ENCODE data around the gene STOML1. TPM values are rescaled to one million over a fixed set of nuclear protein-coding genes. Genes with fewer than 3 reads are reported as not detected.

Gene STOML1
- polyA plus RNA-seq, 2 of the 4 experiments (the other 2 are of a cell fraction): 4.3 to 4.9 TPM

DNA sequence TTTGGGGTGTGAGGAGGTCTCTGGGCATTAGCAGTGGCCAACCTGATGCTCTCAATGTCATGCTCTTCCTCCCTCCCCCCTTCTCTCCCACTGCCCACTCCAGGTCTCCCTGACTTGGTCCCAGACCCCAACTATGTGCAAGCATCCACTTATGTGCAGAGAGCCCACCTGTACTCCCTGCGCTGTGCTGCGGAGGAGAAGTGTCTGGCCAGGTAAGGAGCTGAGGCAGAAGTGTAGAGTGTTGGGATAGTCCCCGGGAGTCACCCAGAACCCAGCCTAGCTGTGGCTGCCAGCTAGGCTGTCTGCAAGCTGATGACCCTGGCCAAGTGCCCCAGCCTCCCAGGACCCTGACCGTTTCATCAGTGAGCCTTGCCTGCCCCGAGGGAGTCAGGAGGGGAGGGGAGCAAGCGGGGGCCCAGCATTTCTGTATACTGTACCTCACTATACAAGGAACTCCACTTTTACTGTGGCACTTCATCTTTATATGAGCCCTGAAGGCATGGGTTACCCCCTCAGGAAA, 49.3 kb downstream of the STOML1 start (continued):
- TF ChIP-seq, protein P1, sequence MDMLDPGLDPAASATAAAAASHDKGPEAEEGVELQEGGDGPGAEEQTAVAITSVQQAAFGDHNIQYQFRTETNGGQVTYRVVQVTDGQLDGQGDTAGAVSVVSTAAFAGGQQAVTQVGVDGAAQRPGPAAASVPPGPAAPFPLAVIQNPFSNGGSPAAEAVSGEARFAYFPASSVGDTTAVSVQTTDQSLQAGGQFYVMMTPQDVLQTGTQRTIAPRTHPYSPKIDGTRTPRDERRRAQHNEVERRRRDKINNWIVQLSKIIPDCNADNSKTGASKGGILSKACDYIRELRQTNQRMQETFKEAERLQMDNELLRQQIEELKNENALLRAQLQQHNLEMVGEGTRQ (IDR thresholded peaks at IDR 0.05): no peak
- TF ChIP-seq CEBPB (IDR thresholded peaks at IDR 0.05) (no peak), FOSB (CRISPR knock-in tag; IDR thresholded peaks at IDR 0.05) (no peak), ZNF302 (CRISPR knock-in tag; IDR thresholded peaks at IDR 0.05) (no peak), RFX5 (IDR thresholded peaks at IDR 0.05) (no peak)

DNA sequence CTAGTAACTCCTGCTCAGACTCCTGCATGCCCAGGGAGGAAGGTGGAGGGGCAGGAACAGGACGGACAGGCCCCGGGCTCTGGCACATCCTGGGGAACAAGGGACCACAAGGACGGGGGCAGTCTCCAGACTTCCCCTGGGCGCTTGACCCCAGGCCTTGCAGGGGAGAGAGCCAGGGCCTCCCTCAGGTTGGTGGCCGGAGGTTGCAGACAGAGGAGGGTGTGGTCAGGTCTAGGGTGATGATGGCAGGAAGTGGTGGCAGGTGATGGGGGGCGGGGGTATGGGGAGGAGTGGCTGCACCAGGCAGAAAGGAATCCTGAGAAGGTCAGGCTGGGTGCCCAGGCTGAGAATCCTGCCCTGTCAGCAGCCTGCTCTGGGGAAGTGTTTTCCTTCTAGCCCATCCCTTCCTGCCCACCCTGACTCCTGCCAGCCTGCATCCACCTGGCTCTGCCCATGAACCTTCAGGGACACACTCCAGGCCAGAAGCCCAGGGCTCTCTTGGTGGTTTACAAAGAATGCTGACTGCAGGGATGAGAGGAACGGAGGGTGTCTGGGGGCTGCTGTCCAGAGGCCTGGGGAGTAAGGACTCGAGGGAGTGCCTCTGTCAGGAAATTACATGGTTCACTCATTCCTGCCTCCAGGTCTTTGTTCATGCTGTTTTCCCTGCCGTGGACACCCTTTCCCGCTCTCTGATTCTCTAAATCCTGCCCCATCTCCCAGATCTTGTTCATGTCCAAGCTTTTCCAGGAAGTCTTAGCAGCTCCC, 50.0 kb downstream of the STOML1 start:
- CTCF ChIA-PET: interaction anchor here (0.7 to 1.2 kb wide), 5 partner anchors 8 to 31 kb away, joined by 3 read pairs; no protein-coding TSS in a partner anchor
- peaks cover 10% of the 10 kb centered on the region; the same call in 2 of the 3 replicates for H3K4me1 ChIP-seq
- H3K4me3 ChIP-seq: no peak overlapping the region

DNA sequence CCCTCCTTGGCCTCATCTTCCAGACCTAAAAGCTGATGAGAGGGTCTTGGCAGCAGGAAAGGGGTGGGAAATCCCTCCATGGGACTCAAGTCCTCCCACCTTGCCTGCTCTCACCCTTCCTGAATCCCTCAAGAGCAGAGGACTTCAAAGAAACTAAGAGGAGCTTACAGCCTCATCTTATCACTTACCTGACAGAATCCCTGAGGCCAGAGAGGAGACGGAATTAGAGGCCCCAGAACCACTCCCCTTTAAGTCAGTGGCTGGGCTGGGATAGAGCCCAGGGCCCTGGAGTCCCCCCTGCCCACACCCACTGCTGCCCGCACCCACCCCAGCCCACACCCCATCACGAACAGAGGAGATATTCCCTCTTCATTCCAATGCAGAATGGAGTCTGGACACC, 50.6 kb downstream of the STOML1 start:
- CTCF ChIA-PET: interaction anchor here (1.1 to 1.2 kb wide), 2 partner anchors 8 to 14 kb away, joined by 3 to 4 read pairs; no protein-coding TSS in a partner anchor
- peaks cover 10% of the 10 kb centered on the region; the same call in 2 of the 3 replicates for H3K4me1 ChIP-seq

More for the DNA sequence above, 50.0 kb downstream of the STOML1 start:
- POLR2A ChIA-PET: no interaction called here
- 77% methylated on average over 8 of the region's 10 CpGs for WGBS (ENCODE audit: missing lambda C conversion rate)
- DNase-seq (ENCODE audit: low read depth in 1 of 2, low spot score in 1 of 2): no peak
- FAIRE-seq: no peak
- Histone ChIP-seq H3K9me3 (no peaks in the 10 kb centered on the region), H3K4me2 (no peak overlapping the region), H3K27ac (no peak overlapping the region)
- TF ChIP-seq ZSCAN20 (CRISPR knock-in tag; IDR thresholded peaks at IDR 0.05) (no peak), MYC (IDR thresholded peaks at IDR 0.05; ENCODE audit: borderline replicate concordance, low read length) (no peak), HEYL (CRISPR knock-in tag; IDR thresholded peaks at IDR 0.05) (no peak), CHD4 (IDR thresholded peaks at IDR 0.05; ENCODE audit: borderline replicate concordance) (no peak), FOSL2 (IDR thresholded peaks at IDR 0.05) (no peak), FOSL2 (CRISPR knock-in tag; IDR thresholded peaks at IDR 0.05) (no peak), MAZ (IDR thresholded peaks at IDR 0.05; ENCODE audit: borderline replicate concordance, low read depth, low read length) (no peak), EHF (CRISPR knock-in tag; IDR thresholded peaks at IDR 0.05) (no peak), JUNB (IDR thresholded peaks at IDR 0.05) (no peak), RNF2 (IDR thresholded peaks at IDR 0.05; ENCODE audit: borderline replicate concordance, low read depth) (no peak), ZC3H11A (IDR thresholded peaks at IDR 0.05) (no peak), TP53 (CRISPR knock-in tag; IDR thresholded peaks at IDR 0.05) (no peak), SREBF2 (IDR thresholded peaks at IDR 0.05) (no peak), NFE2L2 (conservative IDR thresholded peaks at IDR 0.05; ENCODE audit: low read length) (no peak), RCOR1 (IDR thresholded peaks at IDR 0.05; ENCODE audit: low read depth, low read length) (no peak), POLR2A (IDR thresholded peaks at IDR 0.05; ENCODE audit: low read length) (no peak), JUN (IDR thresholded peaks at IDR 0.05) (no peak), BHLHE40 (IDR thresholded peaks at IDR 0.05; ENCODE audit: low read depth, low read length) (no peak), NPAS2 (CRISPR knock-in tag; IDR thresholded peaks at IDR 0.05; ENCODE audit: borderline replicate concordance) (no peak)
- TF ChIP-seq, protein P2, sequence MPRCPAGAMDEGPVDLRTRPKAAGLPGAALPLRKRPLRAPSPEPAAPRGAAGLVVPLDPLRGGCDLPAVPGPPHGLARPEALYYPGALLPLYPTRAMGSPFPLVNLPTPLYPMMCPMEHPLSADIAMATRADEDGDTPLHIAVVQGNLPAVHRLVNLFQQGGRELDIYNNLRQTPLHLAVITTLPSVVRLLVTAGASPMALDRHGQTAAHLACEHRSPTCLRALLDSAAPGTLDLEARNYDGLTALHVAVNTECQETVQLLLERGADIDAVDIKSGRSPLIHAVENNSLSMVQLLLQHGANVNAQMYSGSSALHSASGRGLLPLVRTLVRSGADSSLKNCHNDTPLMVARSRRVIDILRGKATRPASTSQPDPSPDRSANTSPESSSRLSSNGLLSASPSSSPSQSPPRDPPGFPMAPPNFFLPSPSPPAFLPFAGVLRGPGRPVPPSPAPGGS (IDR thresholded peaks at IDR 0.05): no peak
- TF ChIP-seq, protein P3, sequence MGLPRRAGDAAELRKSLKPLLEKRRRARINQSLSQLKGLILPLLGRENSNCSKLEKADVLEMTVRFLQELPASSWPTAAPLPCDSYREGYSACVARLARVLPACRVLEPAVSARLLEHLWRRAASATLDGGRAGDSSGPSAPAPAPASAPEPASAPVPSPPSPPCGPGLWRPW (IDR thresholded peaks at IDR 0.05): no peak
- ATAC-seq: no peak; a peak in 1 of 6 replicates

More for the DNA sequence above, 50.6 kb downstream of the STOML1 start:
- Histone ChIP-seq H3K4me3 (no peak overlapping the region), H3K27ac (no peak overlapping the region), H3K4me2 (no peak overlapping the region), H3K9me3 (no peaks in the 10 kb centered on the region)
- WGBS (ENCODE audit: missing lambda C conversion rate): 48% methylated on average over 3 of the region's 3 CpGs
- DNase-seq (ENCODE audit: low read depth in 1 of 2, low spot score in 1 of 2) (no peak), ATAC-seq (no peak), FAIRE-seq (no peak)
- TF ChIP-seq FOSL2 (IDR thresholded peaks at IDR 0.05) (no peak), FOSL2 (CRISPR knock-in tag; IDR thresholded peaks at IDR 0.05) (no peak), ZFP36 (IDR thresholded peaks at IDR 0.05; ENCODE audit: borderline replicate concordance, partially characterized antibody) (no peak), HDAC2 (IDR thresholded peaks at IDR 0.05) (no peak)
- POLR2A ChIA-PET: no interaction called here
